Esophagus mucosa (tissue), 1 donor: ENCODE data around the gene TRAF2. TPM values are rescaled to one million over a fixed set of nuclear protein-coding genes. Genes with fewer than 3 reads are reported as not detected.
A peak's percentile ranks its signal among the peaks of the same experiment; 100 is the strongest.

Experiments used
- ATAC-seq: fragments of 200-7000 bp; cut with Tn5 transposase; one replicate; pipeline ENCODE4 v1.9.1; 2020
- total RNA-seq: library from RNA; stranded (reverse); gene quantifications from one replicate; pipeline ENCODE4 v1.2.4, GENCODE V29; 2023
- donor health status: DM: yes; HTN: yes; CAD: no.

The TRAF2 gene
- total RNA-seq, 1 donor from 2014 or later = 11.1 TPM

DNA sequence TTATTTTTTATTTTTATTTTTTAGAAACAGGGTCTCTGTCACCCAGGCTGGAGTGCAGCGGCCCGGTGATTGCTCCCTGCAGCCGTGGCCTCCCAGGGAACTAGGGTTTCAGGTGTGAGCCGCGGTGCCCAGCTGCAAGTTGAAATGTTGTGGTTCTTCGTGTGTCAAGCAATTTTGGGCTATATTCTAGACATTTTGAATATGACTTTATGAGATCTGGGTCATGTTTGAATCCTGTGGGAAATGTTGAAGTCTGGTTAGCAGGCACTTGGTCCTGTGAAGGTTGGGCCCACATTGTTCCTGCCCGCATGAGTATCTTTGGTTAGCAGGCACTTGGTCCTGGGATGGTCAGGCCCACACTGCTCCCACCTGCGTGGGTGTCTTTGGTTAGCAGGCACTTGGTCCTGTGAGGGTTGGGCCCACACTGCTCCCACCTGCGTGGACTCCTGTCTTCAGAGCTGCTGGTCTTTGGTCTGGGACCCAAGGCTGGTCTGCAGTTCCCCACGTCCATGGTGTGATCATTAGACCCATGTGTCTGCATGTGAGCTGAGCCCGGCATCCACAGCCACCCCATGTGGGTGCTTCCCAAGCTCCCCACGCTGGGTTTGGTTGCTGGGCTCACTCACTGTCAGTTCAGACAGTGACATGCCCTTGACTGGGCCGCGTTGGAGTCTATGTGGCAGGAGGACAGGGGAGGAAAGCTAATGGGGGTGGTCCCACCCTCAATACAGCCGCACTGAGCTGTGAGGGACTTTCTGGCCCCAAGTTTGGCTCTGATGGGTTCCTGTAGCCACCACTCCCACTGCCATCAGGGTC, 51.1 kb downstream of the TRAF2 start:
- no peak for ATAC-seq

DNA sequence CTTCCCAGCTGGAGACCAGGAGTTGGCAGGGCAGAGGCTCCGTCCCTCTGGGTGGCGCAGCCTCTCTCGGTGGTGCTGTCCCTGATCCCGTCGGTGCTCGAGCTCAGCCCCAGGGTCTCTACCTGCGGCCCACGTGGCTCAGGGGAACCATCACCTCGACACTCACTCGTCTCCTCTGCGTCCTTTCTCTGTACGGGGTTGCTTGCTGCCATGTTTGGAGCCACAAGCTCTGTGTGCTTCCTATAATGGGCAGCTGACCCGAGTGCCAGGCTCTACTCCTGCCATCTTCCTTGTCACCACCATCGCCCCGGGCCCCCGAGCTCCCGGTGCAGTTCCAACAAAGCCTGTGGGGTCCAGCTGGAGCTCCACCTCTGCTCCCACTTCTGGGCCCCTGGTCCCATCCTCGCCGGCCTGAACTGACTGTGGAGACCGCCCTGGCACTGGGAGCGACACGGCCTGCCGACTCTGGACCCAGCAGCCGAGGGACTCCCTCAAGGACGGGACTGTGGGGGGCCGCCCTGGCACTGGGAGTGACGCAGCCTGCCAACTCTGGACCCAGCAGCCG, 53.2 kb downstream of the TRAF2 start:
- no peak for ATAC-seq

DNA sequence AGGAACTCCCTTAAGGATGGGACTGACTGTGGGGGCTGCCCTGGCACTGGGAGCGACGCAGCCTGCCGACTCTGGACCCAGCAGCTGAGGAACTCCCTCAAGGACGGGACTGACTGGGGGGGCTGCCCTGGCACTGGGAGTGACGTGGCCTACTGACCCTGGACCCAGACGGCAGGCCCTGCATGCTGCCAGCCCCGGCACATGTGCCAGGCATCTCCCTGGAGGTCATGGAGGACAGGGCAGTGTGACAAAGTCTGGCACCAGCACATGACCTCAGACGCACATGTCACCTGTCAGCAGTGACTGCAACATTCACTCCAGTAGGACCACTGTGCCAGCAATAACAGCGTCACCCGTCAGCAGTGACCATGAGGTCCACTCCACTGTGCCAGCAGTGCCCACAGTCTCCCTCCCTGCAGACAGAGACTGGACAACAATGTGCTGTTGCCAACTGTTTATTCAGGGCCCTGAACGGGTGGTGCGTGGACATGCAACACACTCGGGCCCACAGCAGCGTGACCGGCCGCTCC, 53.7 kb downstream of the TRAF2 start:
- no peak for ATAC-seq

DNA sequence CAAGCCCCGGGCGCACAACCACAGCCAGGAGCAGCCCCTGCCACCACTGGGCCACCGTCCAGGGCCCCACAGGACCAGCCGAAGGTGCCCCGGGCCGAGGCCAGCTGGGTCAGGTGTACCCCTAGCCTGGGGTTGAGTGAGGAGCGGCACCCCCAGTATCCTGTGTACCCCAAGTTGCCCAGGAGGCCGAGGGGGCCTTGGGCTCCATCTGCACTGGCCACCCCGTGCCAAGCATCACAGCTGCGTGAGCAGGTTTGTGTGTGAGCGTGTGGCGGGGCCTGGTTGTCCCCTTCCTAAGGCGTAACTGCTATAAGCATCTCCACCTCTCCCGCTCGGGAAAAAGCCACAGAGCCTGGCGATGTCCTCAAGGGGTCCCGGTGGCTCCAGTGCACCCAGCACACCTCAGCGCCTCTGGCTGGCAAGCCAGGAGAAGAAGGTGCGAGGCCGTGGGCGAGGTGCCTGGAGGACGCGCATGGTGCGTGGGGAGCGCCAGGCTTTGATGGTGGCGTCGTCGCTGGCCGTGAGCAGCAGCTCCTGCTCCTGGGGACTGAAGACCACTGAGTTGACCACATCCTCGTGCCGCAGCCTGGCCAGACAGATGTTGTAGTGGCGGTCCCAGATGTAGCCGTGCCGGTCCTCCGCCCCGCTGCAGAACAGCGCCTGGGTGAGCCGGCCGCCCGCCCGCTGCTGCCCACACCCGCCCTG, 54.4 kb downstream of the TRAF2 start:
- ATAC-seq = no peak

DNA sequence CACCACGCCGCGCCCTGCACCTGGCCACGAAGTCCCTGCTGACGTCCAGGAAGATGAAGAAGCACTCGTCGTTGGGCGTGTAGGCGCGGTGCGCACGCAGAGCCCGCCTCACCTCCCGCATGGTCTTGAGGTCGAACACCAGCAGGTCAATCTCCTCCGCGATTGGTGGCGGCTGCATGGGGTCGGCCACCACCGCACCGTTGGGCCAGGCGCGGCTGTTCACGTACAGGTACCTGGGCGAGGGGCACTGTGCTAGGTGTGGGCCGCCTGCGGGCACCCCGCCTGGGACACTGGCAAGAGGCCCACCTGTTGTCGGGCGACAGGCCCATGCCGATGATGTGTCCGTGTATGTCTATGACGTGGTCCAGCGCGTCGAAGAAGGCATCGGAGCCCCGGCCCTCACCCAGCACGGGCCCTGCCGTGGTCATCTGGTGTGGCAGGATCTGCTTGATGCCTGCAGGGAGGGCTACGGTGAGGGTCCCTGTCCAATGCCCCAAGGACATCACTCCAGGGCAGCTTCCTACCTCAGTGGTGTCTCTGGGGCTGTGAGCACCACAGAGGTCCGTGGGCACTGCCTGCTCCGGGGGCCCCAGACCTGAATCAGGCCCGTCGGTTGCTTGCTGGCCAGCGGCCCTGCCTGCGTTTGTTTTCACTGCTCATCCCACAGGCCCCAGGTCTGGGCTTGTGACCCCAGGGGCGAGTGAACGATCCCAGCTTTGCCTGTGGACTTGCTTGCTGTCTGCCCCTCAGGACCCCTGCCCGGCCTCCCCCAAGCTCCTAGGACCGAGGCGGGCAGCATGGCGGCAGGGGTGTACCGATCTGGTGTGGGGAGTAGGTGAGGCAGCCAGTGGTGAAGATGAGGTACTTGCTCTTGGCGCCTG, 55.2 kb downstream of the TRAF2 start:
- no peak for ATAC-seq

DNA sequence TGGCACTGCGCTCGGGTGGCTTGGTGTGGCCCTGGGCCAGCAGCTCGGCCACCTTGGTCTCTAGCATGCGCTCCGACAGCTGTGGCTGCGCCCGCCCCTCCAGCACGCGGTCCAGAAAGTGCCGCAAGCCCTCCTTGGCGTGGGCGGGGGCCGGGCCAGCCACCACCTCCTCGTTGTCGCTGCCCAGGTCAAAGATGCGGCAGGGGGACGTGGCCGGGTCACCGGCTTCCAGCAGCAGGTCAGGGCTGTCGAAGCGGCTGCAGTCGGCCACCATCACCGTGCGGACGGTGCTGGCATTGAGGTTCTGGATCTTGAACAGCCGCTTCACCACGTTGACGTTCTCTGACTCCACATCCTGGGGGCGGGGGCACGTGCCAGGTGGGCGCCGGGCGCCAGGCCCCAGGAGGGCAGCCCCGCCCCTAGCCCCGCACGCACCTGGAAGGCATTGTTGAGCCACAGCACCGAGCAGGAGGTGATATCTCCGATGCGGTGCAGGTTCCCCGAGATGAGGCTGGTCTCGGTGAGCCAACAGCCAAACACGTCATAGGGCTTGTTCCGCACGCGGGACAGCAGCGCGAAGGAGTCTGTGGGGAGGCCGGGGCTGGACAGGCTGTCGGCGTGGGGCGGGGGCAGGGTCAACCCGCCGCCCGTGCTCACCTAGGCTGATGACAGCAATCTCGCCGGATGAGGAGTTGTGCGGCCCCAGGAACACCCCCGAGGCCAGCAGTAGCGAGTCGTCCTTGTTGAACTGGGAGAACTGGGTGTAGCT, 56.0 kb downstream of the TRAF2 start:
- ATAC-seq = no peak

DNA sequence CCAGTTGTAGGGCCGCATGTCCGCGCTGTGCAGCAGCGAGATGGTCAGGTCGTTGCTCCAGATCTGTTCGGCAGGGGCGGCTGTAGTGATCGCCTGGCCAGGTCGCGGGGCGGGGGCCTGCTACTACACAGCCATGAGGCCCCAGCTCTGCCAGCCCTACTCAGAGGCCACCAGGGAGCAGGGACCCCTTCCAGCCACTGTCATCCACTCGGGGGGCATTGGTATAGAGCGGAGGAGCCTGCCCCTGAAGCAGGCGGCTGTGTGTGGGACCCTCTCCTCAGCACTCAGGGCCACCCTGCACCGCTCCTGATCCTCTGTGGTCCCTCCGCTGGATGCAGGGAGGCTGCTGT, 56.5 kb downstream of the TRAF2 start:
- no peak for ATAC-seq

DNA sequence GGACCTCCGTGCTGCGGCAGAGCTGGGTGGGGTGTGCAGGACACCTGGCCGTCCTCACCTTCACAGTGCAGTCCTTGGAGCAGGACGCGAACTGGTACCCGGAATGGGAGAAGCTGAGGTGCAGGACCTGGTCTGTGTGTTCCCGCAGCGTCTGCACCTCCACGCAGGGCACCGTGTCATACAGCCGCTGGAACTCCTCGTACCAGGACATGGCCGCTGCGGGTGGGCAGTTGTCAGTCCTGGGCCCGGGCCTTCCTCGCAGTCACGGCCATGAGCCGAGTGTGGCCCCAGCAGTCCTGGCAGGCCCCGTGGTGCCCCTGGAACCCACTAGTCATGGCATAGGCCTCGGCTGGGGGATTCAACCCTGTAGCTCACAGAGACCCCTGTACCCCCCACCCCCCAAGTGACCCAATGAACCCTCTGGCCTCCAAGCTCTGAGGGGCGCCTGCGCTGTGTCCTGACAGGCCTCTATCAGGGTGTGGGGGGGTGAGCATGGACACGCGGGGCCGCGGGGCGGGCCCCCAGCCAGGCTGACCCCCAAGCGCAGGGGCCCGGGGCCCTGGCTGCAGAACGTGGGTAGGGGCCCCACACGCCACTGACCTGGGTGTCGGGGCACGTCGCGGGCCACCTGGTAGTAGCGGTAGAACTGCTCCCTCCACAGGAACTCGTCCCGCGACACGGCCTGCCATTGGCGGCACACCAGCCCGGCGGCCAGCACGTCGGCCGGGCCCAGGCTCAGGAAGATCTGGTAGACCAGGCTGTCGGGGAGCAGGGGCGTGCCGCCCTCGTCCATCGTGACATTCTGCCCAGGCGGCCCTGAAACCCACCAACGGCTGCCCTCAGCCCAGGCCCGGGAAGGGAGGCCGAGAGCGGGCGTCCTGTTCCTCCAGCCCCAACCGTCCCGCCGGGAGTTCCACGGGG, 57.2 kb downstream of the TRAF2 start:
- ATAC-seq = peak; percentile 18

DNA sequence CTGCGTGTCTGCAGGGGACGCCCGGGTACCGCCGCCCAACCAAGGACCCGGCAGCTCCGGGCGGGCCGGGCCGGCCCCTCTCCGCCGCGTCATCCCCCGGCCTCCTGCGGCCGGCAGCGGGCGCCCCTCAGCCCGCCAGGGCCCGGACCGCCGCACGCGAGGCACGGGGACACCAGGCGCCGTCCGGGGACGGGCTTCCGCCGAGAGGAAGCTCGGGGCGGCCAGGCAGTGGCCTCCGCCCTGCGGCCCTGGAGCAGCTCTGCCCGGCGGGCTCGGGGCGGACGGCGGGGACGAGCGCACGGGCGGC, 57.8 kb downstream of the TRAF2 start:
- ATAC-seq = peak; percentile 25

DNA sequence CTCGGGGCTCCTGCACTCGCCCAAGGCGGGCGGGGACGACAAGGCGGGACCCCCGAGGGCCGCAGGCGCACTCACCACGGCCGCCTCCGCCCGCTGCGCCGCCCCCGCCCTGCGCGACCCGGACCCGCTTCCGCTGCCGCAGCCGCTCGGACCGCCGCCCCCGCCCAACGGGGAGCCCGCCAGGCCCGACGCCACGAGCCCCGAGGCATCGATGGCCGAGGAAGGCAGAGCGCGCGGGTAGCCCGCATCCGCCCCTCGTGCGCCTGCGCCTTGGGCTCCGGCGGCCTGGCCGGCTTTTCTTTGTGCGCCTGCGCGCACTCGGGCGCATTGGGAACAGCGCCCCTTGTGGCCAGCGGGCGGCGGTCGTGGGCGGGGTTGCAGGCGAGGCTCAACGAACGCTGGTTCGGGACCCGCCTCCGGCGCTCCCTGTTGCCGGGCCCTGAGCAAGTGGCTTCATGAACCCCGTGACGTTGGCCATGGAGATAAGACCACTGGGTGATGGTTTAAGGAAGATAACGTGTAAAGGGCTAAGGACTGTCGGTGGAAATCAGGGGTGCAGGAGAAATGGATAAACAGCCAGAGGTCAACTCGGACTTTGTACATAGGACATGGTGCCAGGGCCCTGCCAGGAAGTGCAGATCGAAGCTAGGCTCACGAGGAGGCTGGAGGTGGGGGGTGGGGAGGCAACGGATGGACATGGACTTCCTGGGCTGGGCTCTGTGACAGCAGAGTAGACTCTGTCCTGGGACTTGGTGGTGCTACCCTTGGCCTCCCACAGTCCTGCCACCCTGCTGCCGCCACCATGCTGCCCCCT, 58.4 kb downstream of the TRAF2 start, which contains the start of the genes C8G and FBXW5:
Gene C8G, plus strand, starts transcription at position 725 of the 814 bp plus-strand sequence. Its CDS starts 78 bp downstream, at position 803.
Gene FBXW5, minus strand, starts transcription at position 220 of the 814 bp plus-strand sequence. CDS start 655 bp downstream, outside the sequence.
- ATAC-seq = peak; percentile 77

DNA sequence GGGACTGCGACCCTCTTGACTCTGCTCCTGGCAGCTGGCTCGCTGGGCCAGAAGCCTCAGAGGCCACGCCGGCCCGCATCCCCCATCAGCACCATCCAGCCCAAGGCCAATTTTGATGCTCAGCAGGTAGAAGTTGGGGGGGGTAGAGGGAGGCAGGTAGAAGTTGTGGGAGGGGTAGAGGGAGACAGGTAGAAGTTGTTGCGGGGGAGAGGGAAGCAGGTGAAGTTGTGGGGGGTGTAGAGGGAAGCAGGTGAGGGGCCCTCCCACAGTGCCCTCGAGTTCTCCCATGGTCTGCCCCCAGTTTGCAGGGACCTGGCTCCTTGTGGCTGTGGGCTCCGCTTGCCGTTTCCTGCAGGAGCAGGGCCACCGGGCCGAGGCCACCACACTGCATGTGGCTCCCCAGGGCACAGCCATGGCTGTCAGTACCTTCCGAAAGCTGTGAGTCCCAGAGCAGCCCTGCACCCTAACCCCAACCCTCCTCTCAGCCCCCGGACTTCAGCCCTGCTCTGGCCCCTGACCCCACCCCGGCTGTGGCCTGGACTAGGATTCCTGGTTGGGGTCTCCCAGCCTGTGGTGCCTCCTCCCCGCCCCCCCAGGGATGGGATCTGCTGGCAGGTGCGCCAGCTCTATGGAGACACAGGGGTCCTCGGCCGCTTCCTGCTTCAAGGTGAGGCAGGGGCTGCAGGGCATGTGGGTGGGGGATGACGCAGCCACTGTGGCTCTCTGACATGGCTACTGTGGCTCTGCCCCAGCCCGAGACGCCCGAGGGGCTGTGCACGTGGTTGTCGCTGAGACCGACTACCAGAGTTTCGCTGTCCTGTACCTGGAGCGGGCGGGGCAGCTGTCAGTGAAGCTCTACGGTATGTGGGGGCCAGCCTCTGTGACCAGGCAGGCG, 59.3 kb downstream of the TRAF2 start:
- ATAC-seq = no peak

DNA sequence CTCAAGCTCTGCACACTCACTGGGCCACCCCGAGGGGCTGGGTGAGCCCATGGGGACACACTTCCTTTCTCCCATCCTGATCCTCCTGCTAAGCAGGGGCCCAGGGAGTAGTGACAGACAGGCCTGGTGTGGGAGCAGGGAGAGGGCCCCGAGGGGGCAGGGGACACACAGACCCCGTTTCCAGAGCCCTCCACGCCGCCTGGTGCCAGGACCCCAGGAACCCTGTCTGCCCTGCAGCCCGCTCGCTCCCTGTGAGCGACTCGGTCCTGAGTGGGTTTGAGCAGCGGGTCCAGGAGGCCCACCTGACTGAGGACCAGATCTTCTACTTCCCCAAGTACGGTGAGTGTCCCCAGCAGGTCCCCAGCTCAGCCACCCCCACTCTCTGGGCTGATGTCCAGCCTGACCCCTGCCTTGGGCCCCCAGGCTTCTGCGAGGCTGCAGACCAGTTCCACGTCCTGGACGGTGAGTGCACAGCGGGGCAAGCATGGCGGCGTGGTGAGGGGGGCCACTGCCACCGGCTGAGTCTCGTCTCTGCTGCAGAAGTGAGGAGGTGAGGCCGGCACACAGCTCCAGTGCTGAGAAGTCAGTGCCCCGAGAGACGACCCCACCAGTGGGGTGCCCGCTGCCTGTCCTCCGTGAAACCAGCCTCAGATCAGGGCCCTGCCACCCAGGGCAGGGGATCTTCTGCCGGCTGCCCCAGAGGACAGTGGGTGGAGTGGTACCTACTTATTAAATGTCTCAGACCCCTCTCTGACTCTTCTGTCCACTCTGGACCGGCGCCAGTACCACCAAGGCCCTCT, 60.1 kb downstream of the TRAF2 start:
- no peak for ATAC-seq

DNA sequence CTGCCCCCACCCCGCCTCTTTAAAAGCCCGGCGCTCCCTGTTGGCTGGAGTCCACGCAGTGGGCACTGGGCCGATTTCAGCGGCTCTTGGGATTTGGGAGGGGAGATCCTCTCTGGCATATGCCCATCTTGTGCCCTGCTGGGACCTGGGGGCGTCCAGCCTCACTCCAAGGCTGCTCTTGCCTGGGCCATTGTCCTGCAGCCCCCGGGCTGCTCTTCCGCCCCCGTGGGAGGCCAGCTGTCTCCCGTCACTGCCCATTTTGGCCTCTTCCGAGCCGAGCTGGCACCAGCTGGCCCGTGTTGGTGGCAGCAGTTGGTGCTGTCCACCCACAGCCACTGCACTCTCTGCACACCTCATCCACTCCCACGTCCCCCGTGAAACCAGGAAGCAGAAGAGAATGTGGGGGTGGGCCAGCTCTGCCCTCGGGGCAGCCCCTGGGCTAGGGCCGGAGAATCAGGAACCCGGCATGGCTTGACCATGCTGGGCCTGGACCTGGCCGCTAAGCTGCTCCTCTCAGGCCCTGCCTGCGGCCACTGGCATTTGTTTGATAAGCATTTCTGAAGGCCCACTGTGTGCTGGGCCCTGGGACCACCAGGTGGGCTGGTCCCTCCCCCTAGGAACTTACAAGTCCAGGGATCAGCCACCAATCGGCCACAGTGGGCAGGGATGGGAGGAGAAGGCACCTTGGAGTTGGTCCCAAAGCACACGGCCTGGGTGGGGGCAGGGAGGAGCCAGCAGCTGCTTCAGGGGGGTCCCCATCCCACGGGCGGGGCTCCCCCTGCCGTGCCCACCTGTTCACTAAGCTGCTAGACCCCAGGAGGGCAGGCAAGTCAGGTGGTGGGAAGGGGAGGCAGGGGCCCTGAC, 60.9 kb downstream of the TRAF2 start:
- ATAC-seq = no peak

DNA sequence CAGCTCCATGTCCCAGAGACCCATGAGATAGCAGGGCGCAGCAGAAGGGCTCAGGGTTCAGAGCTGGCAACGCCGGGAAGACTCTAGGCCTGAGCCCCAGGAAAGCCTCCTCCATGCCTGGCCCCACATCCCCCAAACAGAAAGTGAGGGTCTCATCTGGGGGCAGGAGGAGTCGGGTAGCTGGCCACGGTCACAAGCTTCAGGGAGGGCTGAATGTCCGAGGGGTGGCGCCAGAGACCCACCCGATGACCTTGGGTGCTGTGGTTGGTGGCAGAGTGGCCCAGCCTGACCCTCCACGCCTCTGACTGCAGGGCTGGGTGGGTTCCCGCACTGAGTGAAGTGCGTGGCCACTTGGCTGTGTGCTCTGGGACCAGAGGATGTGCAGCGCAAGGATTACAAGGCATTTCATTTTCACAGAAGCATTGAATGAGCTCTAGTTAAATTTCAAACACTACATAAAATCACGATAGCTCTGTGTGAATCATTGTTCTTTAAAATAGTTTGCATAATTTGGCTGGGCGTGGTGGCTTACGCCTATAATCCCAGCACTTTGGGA, 61.7 kb downstream of the TRAF2 start:
- ATAC-seq = no peak

DNA sequence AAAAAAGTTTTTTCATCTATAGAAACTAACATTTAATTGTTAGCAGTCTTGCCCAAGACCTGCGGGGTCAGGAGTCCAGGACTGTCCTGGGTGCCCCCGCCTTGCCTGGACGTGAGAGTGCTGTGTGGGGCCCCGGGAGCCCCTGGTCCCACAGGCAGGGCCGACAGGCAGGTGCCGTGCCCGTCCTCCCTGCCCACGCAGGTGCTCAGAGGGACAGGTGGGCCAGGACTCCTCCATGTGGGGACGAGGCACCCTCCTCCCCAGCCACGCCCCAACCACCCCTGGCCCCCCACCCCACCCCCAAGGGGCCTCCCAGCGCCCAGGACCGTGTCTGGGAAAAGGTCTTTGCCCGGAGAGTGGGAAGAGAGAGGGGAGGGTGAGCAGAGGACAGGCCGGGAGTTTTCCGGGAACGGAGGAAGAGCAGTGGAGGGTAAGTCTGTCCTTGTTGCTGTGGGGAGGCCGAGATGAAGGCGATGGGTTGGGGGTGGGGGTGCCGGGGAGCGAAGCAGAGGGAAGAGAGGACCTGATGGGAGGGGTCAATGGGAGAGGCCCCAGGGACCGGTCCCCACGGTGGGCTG, 63.0 kb downstream of the TRAF2 start:
- ATAC-seq = peak; percentile 5
